K562 (cell line): ENCODE measurements around the gene ZNF500. TPM values are rescaled to one million over a fixed set of nuclear protein-coding genes. Genes with fewer than 3 reads are reported as not detected.

Experiments used
- ATAC-seq: fragments of 200-7000 bp; cut with Tn5 transposase; 3 replicates; pipeline ENCODE4 v1.9.1; 2020; ENCODE audit warnings: moderate library complexity
- BruUV-seq: library from RNA; stranded (reverse); fragments of 400-500 nt; replicated peaks from 2 replicates; lab custom pipeline; 2021; lab: Mats Ljungman, UMichigan
- CTCF ChIA-PET: fragments of 300-600 bp; formaldehyde crosslinking; extraction: SDS; loops from one replicate; lab custom pipeline; 2021; ENCODE audit warnings: low intra/inter-chr PET ratio; lab: Yijun Ruan, JAX
- POLR2A ChIA-PET: fragments of 300-600, 350-650 bp; sonication (Branson Sonifier 250); formaldehyde crosslinking; extraction: SDS; loops from one replicate; lab custom pipeline; 2021; ENCODE audit warnings: antibody characterized with exemption, inconsistent platforms; lab: Yijun Ruan, JAX
- DNase-seq, 4 experiments: peaks; one replicate each; pipeline versions ENCODE4 v3.0.0 to v3.0.0-alpha.2; 2011 to 2018; ENCODE audit warnings: low spot score in 3 of 4, mixed read lengths in 3 of 4; ENCODE audit errors: extremely low read depth in 1 of 4
- FAIRE-seq: peaks from 2 replicates; lab custom pipeline; 2011; peaks lifted over from hg19 to GRCh38; lab: Jason Lieb, UNC
- H2AFZ ChIP-seq: 2 replicates; pipeline ENCODE4 v1.6.0; 2011; ENCODE audit warnings: low read depth, low read length, control low read depth, inconsistent platforms
- H3K27ac ChIP-seq: fragments of 200-600 bp; 3 replicates; pipeline ENCODE4 v1.8.0; 2011; ENCODE audit warnings: low read depth, mild to moderate bottlenecking, control low read depth, inconsistent platforms, low read length, moderate library complexity, mixed read lengths; ENCODE audit errors: extremely low read depth
- H3K27me3 ChIP-seq, 2 experiments: fragments of 300-600 bp in 1 of 2; 2 replicates in 1 of 2; 3 replicates in 1 of 2; pipeline versions ENCODE4 v1.6.0 to v1.8.0; 2011; ENCODE audit warnings: inconsistent platforms in 2 of 2, low read length in 2 of 2, mild to moderate bottlenecking in 1 of 2, mixed read lengths in 1 of 2, moderate library complexity in 1 of 2; ENCODE audit not compliant: control insufficient read depth in 2 of 2, insufficient read depth in 2 of 2
- H3K36me3 ChIP-seq: fragments of 300-600 bp; 3 replicates; pipeline ENCODE4 v1.8.0; 2011; ENCODE audit warnings: mild to moderate bottlenecking, low read length, inconsistent platforms; ENCODE audit not compliant: control insufficient read depth, insufficient read depth
- H3K4me1 ChIP-seq, 2 experiments: fragments of 200-600 bp in 1 of 2; replicated peaks in 1 of 2; 2 replicates in 1 of 2; 3 replicates in 1 of 2; pipeline versions ENCODE4 v1.5.1 to v1.8.0; 2011; ENCODE audit warnings: inconsistent platforms in 2 of 2, low read length in 2 of 2, mild to moderate bottlenecking in 1 of 2, mixed read lengths in 1 of 2, moderate library complexity in 1 of 2; ENCODE audit not compliant: control insufficient read depth in 2 of 2, insufficient read depth in 2 of 2
- H3K4me2 ChIP-seq: 2 replicates; pipeline ENCODE4 v1.6.1; 2011; ENCODE audit warnings: low read length, control low read depth, inconsistent platforms, mixed read lengths; ENCODE audit not compliant: insufficient read depth
- H3K4me3 ChIP-seq: fragments of 200-600 bp; sonication (generic), shearing (Covaris generic); 2 replicates; pipeline ENCODE4 v1.5.1; 2016; ENCODE audit warnings: control low read depth, inconsistent platforms
- H3K79me2 ChIP-seq: fragments of 200-600 bp; 3 replicates; pipeline ENCODE4 v1.8.0; 2011; ENCODE audit warnings: low read length, inconsistent platforms; ENCODE audit not compliant: control insufficient read depth, insufficient read depth
- H3K9ac ChIP-seq, 2 experiments: 2 replicates each; pipeline versions ENCODE4 v1.6.0 to v1.6.1; 2011; ENCODE audit warnings: low read depth in 2 of 2, low read length in 2 of 2, control low read depth in 1 of 2, inconsistent platforms in 1 of 2, mild to moderate bottlenecking in 1 of 2, mixed read lengths in 1 of 2; ENCODE audit not compliant: insufficient read depth in 1 of 2
- H3K9me1 ChIP-seq: one replicate; pipeline ENCODE4 v1.6.0; 2011; ENCODE audit warnings: inconsistent platforms, mild to moderate bottlenecking, low read length, moderate library complexity; ENCODE audit not compliant: control insufficient read depth, insufficient read depth
- H3K9me3 ChIP-seq: replicated peaks from 2 replicates; pipeline ENCODE4 v1.5.1; 2011; ENCODE audit warnings: low read depth, low read length, inconsistent platforms; ENCODE audit not compliant: control insufficient read depth, insufficient read depth
- H4K20me1 ChIP-seq: replicated peaks from 2 replicates; pipeline ENCODE4 v1.6.1; 2011; ENCODE audit warnings: low read length, inconsistent platforms, mixed read lengths; ENCODE audit not compliant: control insufficient read depth, insufficient read depth
- ARID2 ChIP-seq: fragments of 450-650 bp; IDR thresholded peaks from 2 replicates; pipeline ENCODE4 v1.6.1; 2017; ENCODE audit warnings: antibody characterized with exemption, mild to moderate bottlenecking
- DIDO1 ChIP-seq: fragments of 450-650 bp; IDR thresholded peaks from 2 replicates; pipeline ENCODE4 v1.6.1; 2016; ENCODE audit warnings: low read depth, missing biosample characterization, missing genetic modification characterization
- ESRRA ChIP-seq: fragments of 450-650 bp; IDR thresholded peaks from 2 replicates; pipeline ENCODE4 v1.6.1; 2014; ENCODE audit warnings: low read depth, mild to moderate bottlenecking, moderate library complexity, borderline replicate concordance
- JUNB ChIP-seq: fragments of 450-650 bp; formaldehyde crosslinking; conservative IDR thresholded peaks from 2 replicates; pipeline ENCODE4 v1.4.0; 2020; ENCODE audit warnings: mild to moderate bottlenecking
- KAT8 ChIP-seq: fragments of 450-650 bp; IDR thresholded peaks from 2 replicates; pipeline ENCODE4 v1.6.1; 2016; ENCODE audit warnings: low read depth, mild to moderate bottlenecking
- MYC ChIP-seq, 2 experiments: fragments of 250-450 bp in 1 of 2; sonication (Bioruptor Pico) in 1 of 2; IDR thresholded peaks; 2 replicates each; pipeline versions ENCODE4 v1.5.1 to v1.6.1; 2012 to 2021; ENCODE audit warnings: low read depth in 2 of 2, borderline replicate concordance in 1 of 2, improper control_type of control experiment in 1 of 2, low read length in 1 of 2, mild to moderate bottlenecking in 1 of 2, moderate library complexity in 1 of 2
- RAD51 ChIP-seq: fragments of 450-650 bp; IDR thresholded peaks from 2 replicates; pipeline ENCODE4 v1.7.1; 2016; ENCODE audit warnings: low read depth, mild to moderate bottlenecking, borderline replicate concordance
- TAF7 ChIP-seq: fragments of 450-650 bp; IDR thresholded peaks from 2 replicates; pipeline ENCODE4 v1.6.1; 2016; ENCODE audit warnings: missing genetic modification characterization, missing compliant biosample characterization
- TOE1 ChIP-seq, 2 experiments: fragments of 450-650 bp in 1 of 2; sonication (generic) in 1 of 2; formaldehyde crosslinking in 1 of 2; IDR thresholded peaks; 2 replicates each; pipeline versions ENCODE4 v1.7.1 to v1.8.0; 2016 to 2022; ENCODE audit warnings: borderline replicate concordance in 2 of 2, mild to moderate bottlenecking in 2 of 2, antibody characterized with exemption in 1 of 2, inconsistent platforms in 1 of 2, low read depth in 1 of 2, missing genetic modification reagents in 1 of 2, moderate library complexity in 1 of 2
- WGBS: fragments of 100-300 bp; shearing (Covaris generic); methylation state at CpG from one replicate; pipeline ENCODE4 v1.1.6; 2016; ENCODE audit warnings: low coverage, mixed read lengths; ENCODE audit not compliant: insufficient coverage; ENCODE audit errors: missing lambda C conversion rate; 5-methylcytosine and 5-hydroxymethylcytosine counted together
- in situ Hi-C: fragments of 300-500 bp; cut with MboI; formaldehyde crosslinking; loops from 4 replicates; pipeline ENCODE4 v1.15.0; 2018; ENCODE audit warnings: inconsistent platforms, mixed read lengths
- intact Hi-C: fragments of 100-400 bp; cut with micrococcal nuclease; formaldehyde crosslinking; loops from 2 replicates; pipeline ENCODE4 v1.14.2; 2022
- polyA plus RNA-seq, 8 experiments: library from polyadenylated mRNA; depleted of rRNA in 4 of 8; stranded (reverse) in 5 of 8; unstranded in 3 of 8; fragments of >200 nt; fragmentation: Nextera tagmentation in 2 of 8; fragmentation: Illumina TruSeq in 1 of 8; extraction: Ambion mirVana in 2 of 8; extraction: Trizol in 1 of 8; gene quantifications; 2 replicates each; pipeline versions ENCODE4 v1.2.1 to v1.2.3, GENCODE V29; 2011 to 2014; ENCODE audit warnings: inconsistent platforms in 1 of 8, missing spikeins in 1 of 8
- total RNA-seq, 7 experiments: library from RNA; depleted of rRNA in 6 of 7; stranded (reverse); fragments of >200 nt in 6 of 7; fragmentation: Illumina TruSeq in 2 of 7; extraction: Trizol in 2 of 7; gene quantifications; 2 replicates each; pipeline versions ENCODE4 v1.2.1 to v1.2.3, GENCODE V29; 2011 to 2021; ENCODE audit warnings: low replicate concordance in 1 of 7
- TF ChIP-seq, protein P1 (sequence below): fragments of 250-450 bp; sonication (Bioruptor Pico); IDR thresholded peaks from 2 replicates; pipeline ENCODE4 v1.6.1; 2021; ENCODE audit warnings: mild to moderate bottlenecking
- TF ChIP-seq, protein P2 (sequence below): fragments of 250-450 bp; sonication (Bioruptor Pico); IDR thresholded peaks from 2 replicates; pipeline ENCODE4 v1.8.0; 2022; ENCODE audit warnings: moderate library complexity, mild to moderate bottlenecking, inconsistent platforms
- TF ChIP-seq, protein P3 (sequence below): sonication (generic); formaldehyde crosslinking; IDR thresholded peaks from 2 replicates; pipeline ENCODE4 v1.5.0; 2020; ENCODE audit warnings: missing genetic modification reagents

The ZNF500 gene
- total and polyA plus RNA-seq, 9 of the 15 experiments (the other 6 are each of a cell fraction or from before 2014, with no cell fraction given), result 0.80 to 20.8 (median 5.3) TPM

DNA sequence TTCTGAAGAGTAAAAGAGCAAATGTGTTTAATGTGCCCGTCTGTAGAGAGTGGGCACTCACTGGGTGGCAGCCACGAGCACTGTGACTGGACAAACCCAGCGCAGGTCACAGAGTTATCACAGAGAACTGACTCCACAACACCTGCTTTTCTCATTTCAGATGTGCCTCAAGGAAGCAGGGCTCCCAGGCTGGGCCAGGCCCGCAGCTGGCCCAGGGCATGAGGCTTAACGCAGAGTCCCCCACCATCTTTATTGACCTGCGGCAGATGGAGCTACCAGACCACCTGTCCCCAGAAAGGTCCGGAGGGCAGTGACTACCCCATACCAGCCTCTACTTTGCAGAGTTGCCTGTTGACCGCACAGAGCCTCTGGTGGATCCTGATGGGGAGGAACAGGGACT lies 20.7 kb downstream of the ZNF500 start:
- no peak overlapping the region for H3K4me2 ChIP-seq
- 75% methylated on average over 8 of the region's 8 CpGs for WGBS
- BruUV-seq, result no TSS peak
- FAIRE-seq (no peak), DNase-seq (no peak), ATAC-seq (no peak)
- CTCF ChIA-PET, result no interaction called here
- TF ChIP-seq ARID2, result no peak
- TF ChIP-seq KAT8, result no peak
- TF ChIP-seq, protein P1, sequence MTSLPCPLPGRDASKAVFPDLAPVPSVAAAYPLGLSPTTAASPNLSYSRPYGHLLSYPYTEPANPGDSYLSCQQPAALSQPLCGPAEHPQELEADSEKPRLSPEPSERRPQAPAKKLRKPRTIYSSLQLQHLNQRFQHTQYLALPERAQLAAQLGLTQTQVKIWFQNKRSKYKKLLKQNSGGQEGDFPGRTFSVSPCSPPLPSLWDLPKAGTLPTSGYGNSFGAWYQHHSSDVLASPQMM, result no peak
- TF ChIP-seq DIDO1 (tag), result no peak
- no peak for TF ChIP-seq ESRRA
- TF ChIP-seq JUNB (CRISPR knock-in tag), result no peak
- H4K20me1 ChIP-seq, result no peaks in the 10 kb centered on the region
- H3K79me2 ChIP-seq, result no peaks in the 10 kb centered on the region
- intact Hi-C loops (no loop called here), in situ Hi-C loops (no loop called here)
- H3K4me1 ChIP-seq, result peaks cover 0 to 28% of the 10 kb centered on the region in 2 experiments; a peak in 2 of 5 replicates
- H3K9ac ChIP-seq, result peak overlapping the region in 1 of 2 experiments; percentile 57; a peak in 1 of 4 replicates
- no peak overlapping the region for H3K27ac ChIP-seq
- H3K4me3 ChIP-seq, result no peak overlapping the region
- no peaks in the 10 kb centered on the region for H3K27me3 ChIP-seq
- no peak overlapping the region for H2AFZ ChIP-seq
- H3K9me1 ChIP-seq, result no peaks in the 10 kb centered on the region
- no peaks in the 10 kb centered on the region for H3K9me3 ChIP-seq
- POLR2A ChIA-PET, result no interaction called here
- H3K36me3 ChIP-seq, result peaks cover 8% of the 10 kb centered on the region; the same call in 1 of the 3 replicates

DNA sequence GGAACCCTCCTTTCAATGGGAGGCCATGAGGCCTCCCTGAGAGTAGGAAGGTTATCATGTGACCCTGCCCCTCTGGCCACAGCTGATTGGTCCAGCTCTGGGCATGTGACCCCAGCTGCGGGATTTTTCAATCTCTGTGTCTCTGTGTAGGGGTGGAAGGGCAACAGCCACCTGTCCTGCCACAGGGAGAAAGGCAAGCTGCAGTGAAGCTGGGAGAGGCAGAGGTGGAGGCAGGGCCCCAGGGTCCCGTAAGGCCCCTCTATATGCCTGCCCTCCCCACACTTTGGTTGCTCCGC lies 21.7 kb downstream of the ZNF500 start:
- Histone ChIP-seq H3K27ac (no peak overlapping the region), H3K4me1 (peaks cover 0 to 28% of the 10 kb centered on the region in 2 experiments; a peak in 2 of 5 replicates), H3K4me2 (no peak overlapping the region), H3K9ac (peak overlapping the region in 1 of 2 experiments; percentile 4; a peak in 1 of 4 replicates), H3K27me3 (no peaks in the 10 kb centered on the region), H4K20me1 (no peaks in the 10 kb centered on the region), H3K36me3 (0 out of 3 replicates have a peak, but pooled peaks cover under 1% of the 10 kb centered on the region), H2AFZ (no peak overlapping the region), H3K9me1 (no peaks in the 10 kb centered on the region), H3K4me3 (no peak overlapping the region), H3K9me3 (no peaks in the 10 kb centered on the region), H3K79me2 (no peaks in the 10 kb centered on the region)
- ATAC-seq (peak; percentile 70), FAIRE-seq (no peak), DNase-seq (peak; percentile 41 to 73 (median 60))
- CTCF ChIA-PET, result no interaction called here
- BruUV-seq, result no TSS peak
- intact Hi-C loops (no loop called here), in situ Hi-C loops (no loop called here)
- WGBS, result 67% methylated on average over 3 of the region's 3 CpGs
- POLR2A ChIA-PET, result interaction anchor here (0.6 kb wide), 1 partner anchor 53 kb away, joined by 3 read pairs; no protein-coding TSS in a partner anchor
- TF ChIP-seq TAF7 (tag), result no peak
- TF ChIP-seq, protein P2, sequence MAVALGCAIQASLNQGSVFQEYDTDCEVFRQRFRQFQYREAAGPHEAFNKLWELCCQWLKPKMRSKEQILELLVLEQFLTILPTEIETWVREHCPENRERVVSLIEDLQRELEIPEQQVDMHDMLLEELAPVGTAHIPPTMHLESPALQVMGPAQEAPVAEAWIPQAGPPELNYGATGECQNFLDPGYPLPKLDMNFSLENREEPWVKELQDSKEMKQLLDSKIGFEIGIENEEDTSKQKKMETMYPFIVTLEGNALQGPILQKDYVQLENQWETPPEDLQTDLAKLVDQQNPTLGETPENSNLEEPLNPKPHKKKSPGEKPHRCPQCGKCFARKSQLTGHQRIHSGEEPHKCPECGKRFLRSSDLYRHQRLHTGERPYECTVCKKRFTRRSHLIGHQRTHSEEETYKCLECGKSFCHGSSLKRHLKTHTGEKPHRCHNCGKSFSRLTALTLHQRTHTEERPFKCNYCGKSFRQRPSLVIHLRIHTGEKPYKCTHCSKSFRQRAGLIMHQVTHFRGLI (CRISPR knock-in tag), result no peak
- 0 out of 2 replicates have a peak, but pooled peaks have one; percentile 35 for TF ChIP-seq TOE1 (IDR thresholded peaks at IDR 0.05; ENCODE audit: borderline replicate concordance)
- no peak for TF ChIP-seq TOE1 (CRISPR knock-in tag; IDR thresholded peaks at IDR 0.05; ENCODE audit: borderline replicate concordance, low read depth)
- TF ChIP-seq, protein P3, sequence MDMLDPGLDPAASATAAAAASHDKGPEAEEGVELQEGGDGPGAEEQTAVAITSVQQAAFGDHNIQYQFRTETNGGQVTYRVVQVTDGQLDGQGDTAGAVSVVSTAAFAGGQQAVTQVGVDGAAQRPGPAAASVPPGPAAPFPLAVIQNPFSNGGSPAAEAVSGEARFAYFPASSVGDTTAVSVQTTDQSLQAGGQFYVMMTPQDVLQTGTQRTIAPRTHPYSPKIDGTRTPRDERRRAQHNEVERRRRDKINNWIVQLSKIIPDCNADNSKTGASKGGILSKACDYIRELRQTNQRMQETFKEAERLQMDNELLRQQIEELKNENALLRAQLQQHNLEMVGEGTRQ, result peak; percentile 91
- TF ChIP-seq RAD51, result peak; percentile 88
- no peak for TF ChIP-seq MYC (IDR thresholded peaks at IDR 0.05; ENCODE audit: low read depth, low read length)
- TF ChIP-seq MYC (CRISPR knock-in tag; IDR thresholded peaks at IDR 0.05; ENCODE audit: borderline replicate concordance, low read depth), result no peak
